BE2C (cell line): ENCODE measurements around the gene ZNF146.
"Not testable (repeated sequence)": the region's sequence is repeated elsewhere in the genome, so short reads cannot be mapped to it uniquely, and the experiment has no call there.

Experiments
- DNase-seq: peaks from one replicate; pipeline ENCODE4 v3.0.0-alpha.2; 2020
- H3K27me3 ChIP-seq: fragments of 250-450 bp; sonication (Bioruptor Pico); 2 replicates; pipeline ENCODE4 v1.5.1; 2020; ENCODE audit warnings: mild to moderate bottlenecking
- H3K36me3 ChIP-seq: fragments of 250-450 bp; sonication (Bioruptor Pico); 2 replicates; pipeline ENCODE4 v1.5.1; 2020; ENCODE audit warnings: mild to moderate bottlenecking
- H3K4me1 ChIP-seq: fragments of 250-450 bp; sonication (Bioruptor Pico); 2 replicates; pipeline ENCODE4 v1.5.1; 2020
- H3K4me3 ChIP-seq: 2 replicates; pipeline ENCODE4 v1.5.1; 2011; ENCODE audit warnings: low read depth, low read length
- H3K9me3 ChIP-seq: fragments of 250-450 bp; sonication (Bioruptor Pico); 2 replicates; pipeline ENCODE4 v1.5.1; 2020
- TF ChIP-seq, protein P1 (sequence below): IDR thresholded peaks from 2 replicates; pipeline ENCODE4 v1.5.1; 2012; ENCODE audit warnings: mild to moderate bottlenecking, low read depth, low read length

Gene ZNF146

DNA sequence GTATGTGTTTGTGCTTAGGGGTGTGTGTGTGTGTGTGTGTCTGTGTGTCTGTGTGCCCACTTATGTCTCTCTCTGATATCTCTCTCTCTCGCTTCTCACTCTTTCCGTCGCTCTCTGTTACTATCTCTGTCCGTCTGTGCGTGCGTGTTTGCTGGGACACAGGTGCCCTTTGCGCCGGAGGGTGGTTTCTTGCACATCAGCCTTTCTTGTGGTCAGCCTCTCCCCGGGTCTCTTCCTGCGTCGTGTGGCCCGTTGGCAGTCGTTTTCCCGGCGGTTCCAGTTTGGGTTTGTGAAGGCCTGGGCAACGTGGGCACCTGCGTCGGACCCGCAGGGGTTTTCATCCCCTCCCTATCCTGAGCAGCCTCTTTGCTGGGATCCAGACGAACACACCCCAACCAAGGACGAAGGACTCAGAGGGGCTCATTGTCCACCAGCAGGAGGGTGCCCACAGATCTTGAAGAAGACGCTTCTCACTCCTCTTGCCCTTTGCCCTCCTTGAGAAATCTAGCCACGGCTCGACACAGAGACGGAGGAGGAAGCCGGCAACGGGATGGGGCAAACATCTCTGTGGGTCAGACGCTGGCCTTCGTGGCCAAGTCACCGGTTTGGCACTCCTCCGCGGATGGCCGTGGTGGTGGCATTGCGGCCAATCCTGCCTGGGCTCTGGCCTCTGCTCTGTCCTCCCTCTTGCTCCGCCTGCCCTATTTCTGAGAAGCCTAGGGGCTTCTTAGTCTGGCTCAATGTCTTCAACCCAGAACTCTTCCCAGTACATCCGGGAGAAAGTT is 52.3 kb downstream of the ZNF146 start:
- no peaks in the 10 kb centered on the region for H3K27me3 ChIP-seq
- H3K4me3 ChIP-seq, result no peak overlapping the region
- no peaks in the 10 kb centered on the region for H3K9me3 ChIP-seq
- H3K4me1 ChIP-seq, result no peaks in the 10 kb centered on the region
- no peak for DNase-seq
- TF ChIP-seq, protein P1, sequence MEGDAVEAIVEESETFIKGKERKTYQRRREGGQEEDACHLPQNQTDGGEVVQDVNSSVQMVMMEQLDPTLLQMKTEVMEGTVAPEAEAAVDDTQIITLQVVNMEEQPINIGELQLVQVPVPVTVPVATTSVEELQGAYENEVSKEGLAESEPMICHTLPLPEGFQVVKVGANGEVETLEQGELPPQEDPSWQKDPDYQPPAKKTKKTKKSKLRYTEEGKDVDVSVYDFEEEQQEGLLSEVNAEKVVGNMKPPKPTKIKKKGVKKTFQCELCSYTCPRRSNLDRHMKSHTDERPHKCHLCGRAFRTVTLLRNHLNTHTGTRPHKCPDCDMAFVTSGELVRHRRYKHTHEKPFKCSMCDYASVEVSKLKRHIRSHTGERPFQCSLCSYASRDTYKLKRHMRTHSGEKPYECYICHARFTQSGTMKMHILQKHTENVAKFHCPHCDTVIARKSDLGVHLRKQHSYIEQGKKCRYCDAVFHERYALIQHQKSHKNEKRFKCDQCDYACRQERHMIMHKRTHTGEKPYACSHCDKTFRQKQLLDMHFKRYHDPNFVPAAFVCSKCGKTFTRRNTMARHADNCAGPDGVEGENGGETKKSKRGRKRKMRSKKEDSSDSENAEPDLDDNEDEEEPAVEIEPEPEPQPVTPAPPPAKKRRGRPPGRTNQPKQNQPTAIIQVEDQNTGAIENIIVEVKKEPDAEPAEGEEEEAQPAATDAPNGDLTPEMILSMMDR, result no peak
- H3K36me3 ChIP-seq, result no peaks in the 10 kb centered on the region

DNA sequence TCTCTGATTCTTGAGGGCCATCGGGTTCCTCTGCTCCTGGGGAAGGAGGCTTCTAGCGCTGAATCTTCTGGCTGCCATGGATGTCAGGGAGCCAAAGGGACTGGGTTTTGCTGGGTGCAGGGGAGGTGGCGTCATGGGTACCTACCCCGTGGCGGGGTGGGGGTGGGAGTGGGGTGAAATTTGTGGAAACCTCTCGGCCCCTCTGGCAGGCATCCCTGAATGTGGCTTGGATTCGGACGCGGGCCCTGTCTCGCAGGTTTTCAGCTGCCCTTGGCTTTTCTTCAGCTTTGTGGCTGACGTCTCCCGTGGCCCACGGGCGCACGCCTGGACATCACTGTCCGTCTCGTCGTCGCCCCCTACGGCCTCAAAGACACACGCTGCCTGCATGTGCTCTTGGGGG is 53.2 kb downstream of the ZNF146 start:
- H3K9me3 ChIP-seq, H3K36me3 ChIP-seq, H3K27me3 ChIP-seq, DNase-seq, H3K4me3 ChIP-seq, H3K4me1 ChIP-seq: not testable (repeated sequence)

DNA sequence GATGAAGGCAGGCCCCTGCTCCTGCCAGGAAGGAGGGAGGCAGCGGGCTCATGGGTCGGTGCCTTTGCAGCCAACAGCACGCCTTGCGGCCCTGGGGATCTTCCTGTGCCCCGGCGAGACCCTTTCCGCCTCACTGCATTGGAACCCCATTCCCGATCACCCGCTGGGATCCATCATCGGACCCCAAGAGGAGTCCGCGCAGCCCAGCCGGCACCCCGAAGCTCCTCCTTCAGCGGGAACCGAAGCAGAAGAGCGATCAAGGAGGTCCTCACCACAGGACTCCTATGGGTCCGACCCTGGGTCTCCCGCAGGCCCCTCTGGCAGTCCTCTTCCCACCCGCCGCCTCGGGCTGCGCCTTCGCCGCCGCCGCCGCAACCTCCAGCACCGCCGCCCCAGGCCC is 53.7 kb downstream of the ZNF146 start:
- H3K36me3 ChIP-seq, H3K9me3 ChIP-seq, DNase-seq, H3K27me3 ChIP-seq, H3K4me1 ChIP-seq, H3K4me3 ChIP-seq: not testable (repeated sequence)

DNA sequence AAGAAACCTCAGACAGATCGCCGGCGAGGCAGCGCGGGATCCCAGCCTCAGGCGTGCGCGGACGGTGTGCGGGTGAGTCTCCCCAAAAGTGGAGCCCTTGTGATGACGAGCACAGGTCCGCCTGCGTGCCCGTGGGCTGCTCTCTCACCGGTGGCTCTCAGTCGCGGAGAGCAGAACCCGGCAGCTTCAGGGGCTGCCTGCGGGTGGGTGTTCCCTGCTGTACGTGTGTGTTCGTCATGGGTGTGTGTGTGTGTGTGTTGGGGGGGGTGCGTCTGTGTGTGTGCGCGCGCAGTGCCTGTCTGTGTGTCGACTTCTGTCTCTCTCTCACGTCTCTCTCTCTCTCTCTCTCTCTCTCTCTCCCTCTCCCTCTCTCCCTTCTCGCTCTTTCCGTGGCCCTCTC is 54.4 kb downstream of the ZNF146 start:
- not testable (repeated sequence) for H3K9me3 ChIP-seq, DNase-seq, H3K4me3 ChIP-seq, H3K27me3 ChIP-seq, H3K36me3 ChIP-seq, H3K4me1 ChIP-seq
